ENCODE measurements around the gene C3.

Gene C3

DNA sequence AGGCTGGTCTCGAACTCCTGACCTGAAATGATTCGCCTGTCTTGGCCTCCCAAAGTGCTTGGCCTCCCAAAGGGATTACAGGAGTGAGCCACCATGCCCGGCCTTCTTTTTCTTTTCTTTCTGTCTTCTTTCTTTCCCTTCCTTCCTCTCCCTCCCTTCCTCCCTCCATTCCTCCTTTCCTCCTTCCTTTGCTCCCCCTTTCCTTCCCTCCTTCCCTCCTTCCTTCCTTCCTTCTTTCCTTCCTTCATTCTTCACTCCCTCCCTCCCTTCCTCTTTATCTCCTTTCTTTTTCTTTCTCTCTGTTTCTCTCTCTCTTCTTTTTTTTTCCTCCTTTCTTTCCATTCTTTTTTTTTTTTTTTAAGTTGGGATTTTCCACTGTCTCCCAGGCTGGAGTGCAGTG, 12.1 kb downstream of the C3 start:
- TF ChIP-seq, protein P1, sequence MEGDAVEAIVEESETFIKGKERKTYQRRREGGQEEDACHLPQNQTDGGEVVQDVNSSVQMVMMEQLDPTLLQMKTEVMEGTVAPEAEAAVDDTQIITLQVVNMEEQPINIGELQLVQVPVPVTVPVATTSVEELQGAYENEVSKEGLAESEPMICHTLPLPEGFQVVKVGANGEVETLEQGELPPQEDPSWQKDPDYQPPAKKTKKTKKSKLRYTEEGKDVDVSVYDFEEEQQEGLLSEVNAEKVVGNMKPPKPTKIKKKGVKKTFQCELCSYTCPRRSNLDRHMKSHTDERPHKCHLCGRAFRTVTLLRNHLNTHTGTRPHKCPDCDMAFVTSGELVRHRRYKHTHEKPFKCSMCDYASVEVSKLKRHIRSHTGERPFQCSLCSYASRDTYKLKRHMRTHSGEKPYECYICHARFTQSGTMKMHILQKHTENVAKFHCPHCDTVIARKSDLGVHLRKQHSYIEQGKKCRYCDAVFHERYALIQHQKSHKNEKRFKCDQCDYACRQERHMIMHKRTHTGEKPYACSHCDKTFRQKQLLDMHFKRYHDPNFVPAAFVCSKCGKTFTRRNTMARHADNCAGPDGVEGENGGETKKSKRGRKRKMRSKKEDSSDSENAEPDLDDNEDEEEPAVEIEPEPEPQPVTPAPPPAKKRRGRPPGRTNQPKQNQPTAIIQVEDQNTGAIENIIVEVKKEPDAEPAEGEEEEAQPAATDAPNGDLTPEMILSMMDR (IDR thresholded peaks at IDR 0.05; ENCODE audit: control insufficient read depth, insufficient read depth, low read depth, low read length, missing control alignments), result no peak
- no peak overlapping the region for H3K4me3 ChIP-seq (ENCODE audit: control insufficient read depth, low read depth, low read length)
- DNase-seq (ENCODE audit: low read depth), result no peak

DNA sequence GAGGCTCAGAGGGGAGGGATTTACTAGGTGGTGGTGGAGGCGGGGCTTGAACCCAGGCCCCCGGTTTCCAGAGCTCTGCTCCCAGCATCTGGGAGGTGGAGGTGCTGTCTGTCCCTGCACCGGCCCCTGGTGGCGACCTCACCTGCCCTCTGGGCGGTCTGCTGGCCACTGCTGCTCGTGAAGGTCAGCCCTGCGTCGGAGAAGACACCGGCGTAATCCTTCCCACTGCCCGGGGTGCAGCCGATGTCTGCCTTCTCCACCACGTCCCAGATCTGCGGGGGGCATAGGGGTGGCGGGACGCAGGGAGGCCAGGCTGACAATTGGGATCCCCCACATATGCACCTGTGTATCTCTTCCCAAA, 12.8 kb downstream of the C3 start:
- TF ChIP-seq, protein P1 (IDR thresholded peaks at IDR 0.05; ENCODE audit: control insufficient read depth, insufficient read depth, low read depth, low read length, missing control alignments), result no peak
- no peak for DNase-seq (ENCODE audit: low read depth)
- H3K4me3 ChIP-seq (ENCODE audit: control insufficient read depth, low read depth, low read length), result no peak overlapping the region

DNA sequence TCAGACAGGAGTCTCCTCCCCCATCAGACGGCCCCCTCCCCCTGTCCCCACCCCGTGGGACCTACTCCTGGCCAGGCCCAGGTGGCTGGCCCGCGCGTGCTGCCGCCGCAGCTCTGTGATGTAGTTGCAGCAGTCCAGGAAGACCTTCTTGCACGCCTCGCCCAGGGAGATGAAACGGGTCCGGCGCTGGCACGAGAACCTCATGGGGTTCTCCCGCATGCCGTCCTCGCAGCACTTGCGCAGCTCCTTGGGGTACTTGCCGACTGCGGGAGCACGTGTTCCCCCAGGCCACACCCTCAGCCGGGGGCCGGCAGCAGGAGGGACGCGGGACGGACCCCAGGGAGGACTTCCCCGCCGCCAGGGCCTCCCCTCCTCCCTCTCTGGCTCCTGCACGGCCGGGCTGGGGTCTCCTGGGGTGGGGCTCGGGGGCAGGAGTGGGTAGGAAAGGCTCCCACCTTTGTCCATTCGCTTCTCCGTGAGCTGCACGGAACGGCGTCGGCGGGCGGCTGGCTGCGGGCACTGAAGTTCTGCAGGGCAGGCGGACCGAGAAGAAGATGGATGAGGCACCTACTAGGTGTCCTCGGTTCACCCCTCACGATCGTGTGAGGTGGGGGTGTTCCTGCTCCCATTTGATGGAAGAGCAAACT, 13.3 kb downstream of the C3 start:
- DNase-seq (ENCODE audit: low read depth), result no peak
- H3K4me3 ChIP-seq (ENCODE audit: control insufficient read depth, low read depth, low read length), result no peak overlapping the region
- TF ChIP-seq, protein P1 (IDR thresholded peaks at IDR 0.05; ENCODE audit: control insufficient read depth, insufficient read depth, low read depth, low read length, missing control alignments), result no peak

DNA sequence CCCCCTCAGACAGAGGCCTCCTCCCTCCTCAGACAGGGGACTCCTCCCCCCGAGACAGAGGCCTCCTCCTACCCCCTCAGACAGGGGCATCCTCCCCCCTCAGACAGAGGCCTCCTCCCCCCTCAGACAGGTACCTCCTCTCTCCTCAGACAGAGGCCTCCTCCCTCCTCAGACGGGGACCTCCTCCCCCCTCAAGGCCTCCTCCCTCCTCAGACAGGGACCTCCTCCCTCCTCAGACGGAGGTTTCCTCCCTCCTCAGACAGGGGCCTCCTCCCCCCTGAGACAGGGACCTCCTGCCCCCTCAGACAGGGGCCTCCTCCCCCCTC, 13.9 kb downstream of the C3 start:
- no peak for DNase-seq (ENCODE audit: low read depth)
- TF ChIP-seq, protein P1 (IDR thresholded peaks at IDR 0.05; ENCODE audit: control insufficient read depth, insufficient read depth, low read depth, low read length, missing control alignments), result no peak
- H3K4me3 ChIP-seq (ENCODE audit: control insufficient read depth, low read depth, low read length), result no peak overlapping the region

DNA sequence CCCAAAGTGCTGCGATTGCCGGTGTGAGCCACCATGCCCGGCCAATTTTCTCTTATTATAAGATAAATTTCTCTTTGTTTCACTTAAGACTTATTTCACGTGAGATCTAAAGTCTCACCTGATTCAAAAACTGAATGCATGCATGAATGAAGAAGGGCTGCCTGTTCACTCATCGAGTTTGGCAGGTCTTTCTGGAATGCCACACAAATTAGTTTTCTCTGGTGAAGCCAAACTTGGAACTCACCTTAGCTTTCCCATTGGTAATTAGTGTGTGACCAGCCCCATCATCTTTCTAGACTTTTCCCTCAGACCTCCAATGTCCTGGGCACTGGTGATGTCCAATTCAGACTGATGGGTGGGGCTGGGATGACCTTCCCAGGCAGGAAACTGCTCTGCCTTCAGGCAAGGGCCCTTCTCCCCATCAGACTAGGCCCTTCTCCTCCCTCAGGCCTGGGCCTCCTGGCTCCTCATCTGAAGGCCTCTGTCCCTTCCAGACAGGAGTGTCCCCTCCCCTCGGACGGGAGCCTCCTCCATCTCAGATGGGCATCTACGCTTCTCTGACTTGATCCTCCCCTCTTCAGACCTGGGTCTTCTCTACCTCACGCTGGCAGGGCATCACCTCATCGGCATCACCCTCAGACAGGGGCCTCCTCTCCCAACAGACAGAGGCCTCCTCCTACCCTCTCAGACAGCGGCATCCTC, 14.4 kb downstream of the C3 start:
- no peak for DNase-seq (ENCODE audit: low read depth)
- no peak overlapping the region for H3K4me3 ChIP-seq (ENCODE audit: control insufficient read depth, low read depth, low read length)

DNA sequence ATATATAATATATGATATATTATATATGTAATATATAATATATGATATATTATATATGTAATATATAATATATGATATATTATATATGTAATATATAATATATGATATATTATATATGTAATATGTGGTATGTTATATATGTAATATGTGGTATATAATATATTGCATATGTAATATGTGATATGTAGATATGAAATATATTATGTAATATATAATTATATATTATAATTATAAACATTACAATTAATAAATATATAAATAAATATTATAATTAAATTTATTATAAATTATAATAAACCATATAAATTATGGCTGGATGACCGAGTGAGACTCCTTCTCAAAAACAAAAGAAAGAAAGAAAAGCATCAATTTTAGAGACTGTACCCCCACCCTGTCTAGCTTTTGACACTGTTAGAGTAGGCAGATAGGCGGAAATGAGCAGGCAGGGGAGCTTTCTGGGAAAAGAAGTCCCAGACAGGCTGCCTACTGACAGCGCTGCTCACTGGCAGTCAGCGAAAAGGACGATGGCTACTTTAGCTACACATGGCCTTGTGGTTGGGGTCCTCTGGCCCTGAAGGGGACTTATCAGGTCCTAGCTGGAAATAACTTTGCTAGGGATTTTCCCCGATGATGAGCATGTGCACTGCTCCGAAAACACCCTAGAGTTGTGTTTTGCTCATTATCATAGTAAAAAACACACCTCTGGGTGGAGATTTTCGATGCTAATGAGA, 19.7 kb downstream of the C3 start:
- H3K4me3 ChIP-seq (ENCODE audit: control insufficient read depth, low read depth, low read length), result no peak overlapping the region
- TF ChIP-seq, protein P1 (IDR thresholded peaks at IDR 0.05; ENCODE audit: control insufficient read depth, insufficient read depth, low read depth, low read length, missing control alignments), result no peak
- DNase-seq (ENCODE audit: low read depth), result no peak

More for the DNA sequence above, 14.4 kb downstream of the C3 start:
- TF ChIP-seq, protein P1 (IDR thresholded peaks at IDR 0.05; ENCODE audit: control insufficient read depth, insufficient read depth, low read depth, low read length, missing control alignments), result no peak
